Hindlimb muscle (tissue), 1 donor: ENCODE measurements around the gene ZDHHC9. TPM values are rescaled to one million over a fixed set of nuclear protein-coding genes. Genes with fewer than 3 reads are reported as not detected.

Experiments
- DNase-seq: peaks from one replicate; pipeline ENCODE4 v3.0.0-alpha.2; 2013
- polyA plus RNA-seq: library from polyadenylated mRNA; unstranded; fragments of 120-200 nt; gene quantifications from one replicate; pipeline ENCODE4 v1.2.1, GENCODE V29; 2013; ENCODE audit not compliant: insufficient read length

The ZDHHC9 gene
- polyA plus RNA-seq, 1 donor: 33.6 TPM

GRCh38 chrX:129818123-129818522 is 25.6 kb downstream of the ZDHHC9 start:
- no peak for DNase-seq

DNA sequence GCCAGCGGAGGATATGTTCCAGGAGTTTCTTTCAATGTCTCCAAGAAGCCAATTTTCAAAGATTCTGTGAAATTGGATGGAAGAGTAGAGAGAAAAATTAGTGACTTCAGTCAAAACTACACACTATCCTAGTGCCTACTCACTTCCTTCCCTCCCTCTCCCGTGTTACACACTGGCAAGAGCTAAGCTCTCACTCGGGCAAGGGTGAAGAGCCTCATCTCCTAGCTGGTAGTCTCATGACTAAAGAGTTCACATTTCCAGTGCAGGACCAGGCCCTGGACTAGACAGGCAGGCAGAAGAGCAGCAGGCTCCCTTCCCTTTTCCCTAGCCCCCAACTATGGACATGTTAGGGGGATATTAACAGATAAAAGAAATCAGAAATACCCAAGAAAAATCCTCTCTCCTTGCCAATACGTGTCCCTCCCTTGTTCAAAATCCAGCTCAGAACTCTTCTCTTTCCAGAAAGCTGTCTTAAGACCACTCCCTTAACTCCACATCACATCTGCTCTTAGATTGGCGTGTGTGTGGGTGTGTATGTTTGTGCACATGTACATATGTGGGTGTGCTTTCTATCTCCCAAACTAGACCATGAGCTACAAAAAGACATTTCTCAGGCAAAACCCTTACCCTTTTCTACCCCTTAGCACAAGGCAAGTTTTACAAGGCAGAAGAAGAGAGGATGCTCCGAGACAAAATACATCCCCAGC is 29.9 kb downstream of the ZDHHC9 start:
- no peak for DNase-seq

- no peak for DNase-seq
These were observed 34.6 kb downstream of the ZDHHC9 start for GRCh38 chrX:129808829-129809796.

DNA sequence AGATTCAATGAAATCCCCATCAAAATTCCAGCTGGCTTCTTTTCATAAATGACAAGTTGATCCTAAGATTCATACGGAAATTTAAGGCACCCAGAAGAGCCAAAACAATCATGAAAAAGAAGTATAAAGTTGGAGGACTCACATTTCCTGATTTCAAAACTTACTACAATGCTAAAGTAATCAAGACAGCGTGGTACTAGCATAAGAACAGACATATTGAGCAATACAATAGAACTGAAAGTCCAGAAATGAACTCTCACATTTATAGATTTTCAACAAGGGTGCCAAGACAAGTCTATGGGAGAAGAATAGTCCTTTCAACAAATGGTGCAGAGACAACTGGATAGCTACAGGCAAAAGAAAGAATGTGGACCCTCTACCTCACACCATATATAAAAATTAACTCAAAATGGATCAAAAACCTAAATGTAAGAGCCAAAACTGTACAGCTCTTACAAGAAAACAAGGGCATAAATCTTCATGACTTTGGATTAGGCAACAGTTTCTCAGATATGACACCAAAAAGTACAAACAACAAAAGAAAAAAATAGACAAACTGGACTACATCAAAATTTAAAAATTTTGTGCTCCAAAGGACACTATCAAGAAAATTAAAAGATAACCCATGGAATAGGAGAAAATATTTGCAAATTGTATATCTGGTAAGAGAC is 35.4 kb downstream of the ZDHHC9 start:
- DNase-seq: no peak

DNA sequence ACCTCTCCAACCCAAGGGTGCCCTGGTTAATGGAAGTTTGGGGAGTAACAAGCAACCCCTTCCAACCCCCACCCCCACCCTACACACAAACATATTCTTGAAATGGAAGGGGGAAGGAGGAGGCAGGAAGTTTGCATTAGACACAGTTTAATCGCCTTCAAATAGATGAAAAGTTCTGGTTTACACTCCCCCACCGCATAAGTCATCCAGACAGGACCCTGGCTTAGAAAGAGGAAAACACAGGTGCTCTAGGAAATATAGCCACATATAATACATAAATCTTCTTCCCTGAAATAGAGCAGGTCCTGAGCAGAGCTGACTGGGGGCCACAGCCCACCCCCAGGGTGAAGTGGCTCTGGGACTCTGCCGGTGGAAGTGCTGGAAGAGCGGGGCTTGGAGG is 38.9 kb downstream of the ZDHHC9 start:
- no peak for DNase-seq

GRCh38 chrX:129802863-129803262 is 40.8 kb downstream of the ZDHHC9 start:
- DNase-seq: no peak

GRCh38 chrX:129800186-129800585 is 43.5 kb downstream of the ZDHHC9 start:
- no peak for DNase-seq

DNA sequence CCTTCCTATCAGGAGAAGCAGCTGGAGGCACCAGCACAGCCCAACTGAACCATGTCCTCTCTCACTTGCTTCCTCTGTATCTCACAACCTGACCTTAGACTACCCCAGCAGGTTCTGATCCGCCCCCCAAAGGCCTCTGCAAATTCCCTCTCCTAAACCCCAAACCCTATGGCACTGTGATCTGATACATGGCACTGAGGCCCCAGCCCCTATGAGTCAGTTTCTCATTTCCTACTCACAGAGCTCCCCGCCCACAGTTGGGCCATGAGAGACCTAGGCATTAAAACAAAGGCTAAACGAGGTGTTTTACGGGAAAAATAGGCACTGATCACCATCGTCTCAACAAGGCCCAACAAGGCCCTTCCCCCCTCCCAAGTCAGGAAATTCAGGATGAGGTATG is 44.8 kb downstream of the ZDHHC9 start:
- no peak for DNase-seq

- no peak for DNase-seq
These were observed 45.2 kb downstream of the ZDHHC9 start for GRCh38 chrX:129798456-129798855.

DNA sequence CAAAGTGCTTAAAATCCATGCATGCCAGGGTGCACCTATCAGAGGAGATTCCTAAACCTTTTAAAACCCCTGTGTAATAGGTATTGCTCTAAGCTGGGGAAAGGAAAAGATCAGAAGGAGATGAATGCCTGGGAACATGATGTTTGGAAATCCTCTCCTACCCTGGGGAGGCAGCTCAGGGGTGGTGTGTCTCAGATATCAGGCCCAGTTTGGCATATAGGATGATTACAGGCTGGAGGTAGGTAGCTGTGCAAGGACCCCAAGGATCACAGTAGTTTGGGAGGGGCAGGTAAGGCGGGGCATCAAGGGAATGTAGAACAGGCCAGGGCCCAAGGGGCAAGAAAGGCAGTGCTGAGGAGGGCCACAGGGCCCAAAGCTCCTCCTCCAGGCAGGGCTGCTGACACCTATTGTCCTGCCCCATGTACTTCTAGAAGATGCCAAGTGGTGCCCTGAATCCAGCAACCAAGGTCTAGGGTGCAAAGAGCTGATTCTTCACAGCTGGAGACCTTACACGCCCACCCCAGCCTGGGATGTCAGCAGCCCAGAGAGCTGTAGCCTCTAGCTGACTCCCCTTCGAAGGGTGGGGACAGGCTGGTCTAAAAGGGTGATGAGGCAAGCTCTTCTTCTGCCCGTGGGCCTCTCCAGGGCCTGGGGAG is 46.3 kb downstream of the ZDHHC9 start:
- no peak for DNase-seq

DNA sequence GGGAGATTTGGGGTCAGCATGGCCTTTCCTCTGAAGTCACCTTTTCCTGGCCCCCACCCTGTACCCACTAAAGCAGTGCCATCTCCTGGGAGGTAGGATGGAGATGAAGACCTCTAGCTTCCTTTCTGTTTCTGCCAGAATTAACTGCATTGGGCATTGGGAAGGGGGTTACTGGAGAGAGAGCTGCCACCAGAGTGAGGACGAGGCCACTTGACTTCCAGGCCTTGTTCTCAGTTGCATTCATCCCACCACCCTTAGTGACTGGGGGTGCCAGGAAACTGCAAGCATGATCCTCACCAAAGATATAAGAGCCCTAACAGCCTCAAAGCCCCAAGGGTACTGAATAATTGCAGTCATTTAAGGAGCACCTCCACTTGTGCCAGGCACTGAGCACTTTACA is 48.1 kb downstream of the ZDHHC9 start:
- no peak for DNase-seq

GRCh38 chrX:129793604-129794191 is 50.0 kb downstream of the ZDHHC9 start:
- no peak for DNase-seq

- no peak for DNase-seq
These were observed 50.9 kb downstream of the ZDHHC9 start for GRCh38 chrX:129792586-129793291.

DNA sequence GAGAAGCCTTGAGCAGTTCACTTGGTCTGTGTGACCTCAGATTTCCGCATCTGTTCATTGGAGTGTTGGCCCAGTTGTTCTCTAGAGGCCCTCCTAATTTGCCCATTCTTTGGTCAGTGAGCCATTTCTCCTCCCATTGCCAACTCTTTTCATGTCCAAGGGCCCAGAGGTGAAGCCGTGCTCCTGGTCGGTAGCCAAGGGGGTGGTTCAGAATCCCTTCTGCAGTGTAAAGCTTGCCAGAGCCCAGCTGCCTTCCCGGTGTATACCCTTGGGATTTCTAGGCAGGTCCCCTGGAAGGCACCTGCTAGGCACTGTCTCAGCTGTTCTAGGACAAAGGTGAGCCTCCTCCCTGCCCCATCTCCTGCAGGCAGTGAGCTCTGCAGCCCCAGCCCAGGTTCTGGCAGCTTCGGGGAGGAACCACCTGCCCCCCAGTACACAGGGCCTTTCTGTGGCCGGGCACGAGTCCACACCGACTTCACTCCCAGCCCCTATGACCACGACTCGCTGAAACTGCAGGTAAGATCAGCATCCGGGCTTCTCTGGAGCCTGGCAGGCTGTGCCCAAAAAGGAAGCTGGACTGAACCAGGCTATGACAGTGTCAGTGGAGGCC is 51.6 kb downstream of the ZDHHC9 start:
- no peak for DNase-seq

GRCh38 chrX:129791336-129791735 is 52.4 kb downstream of the ZDHHC9 start:
- no peak for DNase-seq

- no peak for DNase-seq
These were observed 52.9 kb downstream of the ZDHHC9 start for GRCh38 chrX:129790808-129791207.

DNA sequence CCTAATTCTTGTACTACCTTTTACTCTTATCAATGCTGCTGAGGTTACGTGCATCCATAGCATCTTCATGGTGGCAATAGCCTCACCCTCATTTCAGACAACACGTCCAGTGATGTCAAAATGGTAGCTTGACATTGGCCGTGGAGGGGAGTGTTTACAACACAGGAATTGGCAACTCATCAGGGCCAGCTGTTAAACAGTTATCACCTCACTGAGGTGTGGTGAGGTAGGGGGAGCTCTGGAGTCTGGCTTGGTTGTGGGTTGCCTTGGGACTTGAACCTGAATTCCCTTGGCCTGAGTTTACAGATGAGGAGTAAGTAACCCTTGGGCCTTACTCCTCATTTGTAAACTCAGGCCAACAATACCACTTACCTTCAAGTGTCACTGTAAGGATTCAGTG is 53.5 kb downstream of the ZDHHC9 start:
- DNase-seq: no peak

DNA sequence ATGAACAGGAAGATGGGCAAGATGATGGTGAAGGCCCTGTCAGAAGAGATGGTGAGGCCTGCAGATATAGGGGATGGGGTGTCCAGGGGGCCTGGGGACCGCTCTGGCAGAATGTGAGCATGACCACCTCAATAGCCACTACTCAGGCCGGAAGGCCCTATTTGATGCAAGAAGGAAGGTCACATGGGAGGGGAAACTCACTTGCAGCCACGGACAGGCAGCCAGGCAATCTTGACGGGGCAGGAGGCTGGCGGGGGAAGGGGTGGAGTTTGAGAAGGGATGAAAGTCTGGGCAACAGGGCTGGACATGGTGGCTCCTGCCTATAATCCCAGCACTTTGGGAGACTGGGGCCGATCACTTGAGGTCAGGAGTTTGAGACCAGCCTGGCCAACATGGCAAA is 55.2 kb downstream of the ZDHHC9 start:
- DNase-seq: no peak

DNA sequence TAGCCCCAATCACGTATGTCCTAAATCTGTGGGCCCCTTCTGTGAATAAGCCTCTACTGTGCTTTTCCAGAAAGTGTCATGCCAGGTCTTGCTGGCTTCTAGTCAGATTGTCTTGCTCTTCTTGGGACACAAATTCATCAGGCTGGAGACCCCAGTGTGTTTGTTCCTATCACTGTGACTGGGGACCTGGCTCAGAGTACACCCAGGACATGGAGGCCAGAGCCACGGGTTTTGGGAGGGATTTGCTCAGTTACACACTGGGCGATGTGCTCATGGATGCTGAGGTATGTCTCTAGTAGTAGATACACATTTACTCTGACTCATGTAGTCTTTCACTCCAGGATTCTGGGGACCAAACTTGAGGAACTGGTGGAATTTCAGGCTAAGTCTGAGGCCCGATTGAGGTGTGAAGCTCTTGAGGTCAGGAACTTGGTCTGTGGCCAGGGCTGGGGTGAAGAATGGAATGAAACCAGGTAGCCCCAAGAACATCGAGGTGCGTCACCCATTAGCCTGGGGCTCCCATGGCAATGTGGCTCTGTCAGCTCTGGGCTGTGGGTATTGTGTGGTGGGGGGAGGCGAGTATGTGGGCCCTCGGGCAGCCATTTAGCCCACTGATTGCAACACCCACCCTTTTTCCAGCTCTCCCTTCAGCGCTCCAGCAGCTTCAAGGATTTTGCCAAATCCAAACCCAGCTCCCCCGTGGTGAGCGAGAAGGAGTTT is 56.2 kb downstream of the ZDHHC9 start:
- DNase-seq: no peak

DNA sequence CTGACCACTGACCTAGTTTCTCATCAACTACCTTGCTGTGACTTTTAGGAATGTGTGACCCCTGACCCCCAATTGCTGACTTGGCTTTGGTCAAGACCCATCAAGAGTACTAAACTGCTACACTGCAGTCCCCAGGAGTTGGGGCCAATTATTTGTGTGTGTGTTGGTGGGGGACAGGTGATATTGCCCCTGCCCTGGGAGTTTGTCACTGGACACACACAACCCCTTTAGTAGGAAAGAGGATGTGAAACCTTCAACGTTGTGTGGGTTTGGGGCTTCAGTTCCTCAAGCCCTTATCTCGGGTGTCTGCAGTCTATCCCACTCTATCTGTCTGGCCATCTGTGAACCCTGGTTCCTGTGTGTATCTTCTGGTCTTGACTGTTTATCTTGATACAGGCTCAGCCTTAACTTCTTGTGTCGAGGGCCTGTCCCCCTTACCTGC is 57.5 kb downstream of the ZDHHC9 start:
- DNase-seq: no peak
